ENCODE results near the gene SPARC.

GRCh38 chr5:151620461-151620840, 66.3 kb downstream of the SPARC start:
- TF ChIP-seq, protein P1, sequence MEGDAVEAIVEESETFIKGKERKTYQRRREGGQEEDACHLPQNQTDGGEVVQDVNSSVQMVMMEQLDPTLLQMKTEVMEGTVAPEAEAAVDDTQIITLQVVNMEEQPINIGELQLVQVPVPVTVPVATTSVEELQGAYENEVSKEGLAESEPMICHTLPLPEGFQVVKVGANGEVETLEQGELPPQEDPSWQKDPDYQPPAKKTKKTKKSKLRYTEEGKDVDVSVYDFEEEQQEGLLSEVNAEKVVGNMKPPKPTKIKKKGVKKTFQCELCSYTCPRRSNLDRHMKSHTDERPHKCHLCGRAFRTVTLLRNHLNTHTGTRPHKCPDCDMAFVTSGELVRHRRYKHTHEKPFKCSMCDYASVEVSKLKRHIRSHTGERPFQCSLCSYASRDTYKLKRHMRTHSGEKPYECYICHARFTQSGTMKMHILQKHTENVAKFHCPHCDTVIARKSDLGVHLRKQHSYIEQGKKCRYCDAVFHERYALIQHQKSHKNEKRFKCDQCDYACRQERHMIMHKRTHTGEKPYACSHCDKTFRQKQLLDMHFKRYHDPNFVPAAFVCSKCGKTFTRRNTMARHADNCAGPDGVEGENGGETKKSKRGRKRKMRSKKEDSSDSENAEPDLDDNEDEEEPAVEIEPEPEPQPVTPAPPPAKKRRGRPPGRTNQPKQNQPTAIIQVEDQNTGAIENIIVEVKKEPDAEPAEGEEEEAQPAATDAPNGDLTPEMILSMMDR (IDR thresholded peaks at IDR 0.05) = no peak
- TF ChIP-seq POLR2A (IDR thresholded peaks at IDR 0.05) = no peak

Data from uterus (tissue), 2 donors.